Activated naive CD8-positive, alpha-beta T cell (primary cell): ENCODE data around the gene MCM5.

Experiments
- H3K27ac Mint-ChIP-seq: one replicate; pipeline ENCODE4 v1.8.0; 2021; ENCODE audit warnings: mixed read lengths
- H3K27me3 Mint-ChIP-seq: one replicate; pipeline ENCODE4 v1.8.0; 2021; ENCODE audit warnings: mixed read lengths
- H3K36me3 Mint-ChIP-seq: one replicate; pipeline ENCODE4 v1.8.0; 2021; ENCODE audit warnings: mixed read lengths
- H3K4me1 Mint-ChIP-seq: one replicate; pipeline ENCODE4 v1.8.0; 2021; ENCODE audit warnings: low read depth, mixed read lengths
- H3K4me3 Mint-ChIP-seq: one replicate; pipeline ENCODE4 v1.8.0; 2021; ENCODE audit warnings: mild to moderate bottlenecking, mixed read lengths
- H3K9me3 Mint-ChIP-seq: one replicate; pipeline ENCODE4 v1.8.0; 2021; ENCODE audit warnings: low read depth, mixed read lengths

Gene MCM5

DNA sequence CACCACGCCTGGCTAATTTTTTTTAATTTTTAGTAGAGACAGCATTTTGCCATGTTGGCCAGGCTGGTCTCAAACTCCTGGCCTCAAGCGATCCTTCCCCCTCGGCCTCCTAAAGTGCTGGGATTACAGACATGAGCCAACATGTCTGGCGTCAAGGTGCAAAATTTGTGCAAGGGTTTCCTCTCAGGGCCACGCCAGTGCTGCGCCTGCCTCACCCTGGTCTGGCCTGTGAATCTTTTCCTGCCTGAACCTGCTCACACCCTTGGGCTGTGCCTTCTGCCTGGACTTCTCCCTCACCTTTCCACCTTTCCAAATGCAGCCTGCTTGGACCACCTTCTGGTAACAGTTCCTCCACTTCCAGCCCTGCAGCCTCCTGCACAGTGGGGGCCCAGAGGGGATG, 43.4 kb downstream of the MCM5 start:
- H3K27me3 Mint-ChIP-seq, result no peaks in the 10 kb centered on the region
- H3K4me3 Mint-ChIP-seq, result no peak overlapping the region
- H3K9me3 Mint-ChIP-seq, result no peaks in the 10 kb centered on the region
- H3K27ac Mint-ChIP-seq, result no peak overlapping the region
- H3K4me1 Mint-ChIP-seq, result peaks cover 2% of the 10 kb centered on the region
- H3K36me3 Mint-ChIP-seq, result peaks cover 6% of the 10 kb centered on the region

DNA sequence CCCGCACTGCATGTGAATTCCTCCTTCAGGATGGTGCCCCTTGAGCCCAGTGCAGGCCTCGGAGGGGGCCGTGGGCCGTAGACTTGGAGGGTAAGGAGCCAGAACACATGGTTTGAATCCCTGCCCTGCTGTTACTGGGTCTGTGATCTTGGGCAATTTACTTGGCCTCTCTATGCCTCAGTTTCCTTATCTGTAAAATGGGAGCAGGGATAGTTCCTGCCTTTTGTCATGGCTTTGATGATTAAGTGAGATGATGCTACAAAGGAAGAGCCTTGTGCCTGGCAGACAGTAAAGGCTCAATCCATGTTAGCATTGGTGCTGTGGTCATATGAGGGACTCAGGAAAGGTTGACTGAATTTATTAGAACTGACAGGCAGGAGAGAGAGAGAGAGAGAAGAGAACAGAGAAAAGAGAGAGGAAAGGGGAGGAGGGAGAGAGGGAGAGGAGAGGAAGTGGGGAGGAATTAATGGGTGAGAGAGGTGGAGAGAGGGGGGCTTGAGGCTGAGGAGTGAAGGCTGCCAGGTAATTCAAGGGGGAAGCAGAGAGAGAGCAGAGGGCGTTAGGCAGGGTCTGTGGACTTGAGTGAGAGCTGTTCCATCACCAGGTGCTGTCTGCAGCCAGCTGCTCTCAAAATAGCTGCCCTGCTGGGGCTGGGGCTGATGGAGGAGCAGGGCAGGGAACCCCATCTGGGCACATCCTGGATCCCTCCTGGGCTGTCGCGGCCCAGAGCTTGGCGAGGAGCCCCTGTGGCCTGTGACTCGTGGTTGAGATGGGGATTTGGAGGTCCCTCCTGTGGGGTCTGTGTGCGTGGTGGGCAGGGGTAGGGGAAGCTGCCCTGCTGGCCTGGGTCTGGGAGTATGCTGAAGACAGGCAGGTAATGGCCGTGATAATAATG, 44.1 kb downstream of the MCM5 start:
- H3K27ac Mint-ChIP-seq, result no peak overlapping the region
- peaks cover 2% of the 10 kb centered on the region for H3K36me3 Mint-ChIP-seq
- no peaks in the 10 kb centered on the region for H3K9me3 Mint-ChIP-seq
- H3K27me3 Mint-ChIP-seq, result no peaks in the 10 kb centered on the region
- H3K4me1 Mint-ChIP-seq, result peaks cover 2% of the 10 kb centered on the region
- no peak overlapping the region for H3K4me3 Mint-ChIP-seq

DNA sequence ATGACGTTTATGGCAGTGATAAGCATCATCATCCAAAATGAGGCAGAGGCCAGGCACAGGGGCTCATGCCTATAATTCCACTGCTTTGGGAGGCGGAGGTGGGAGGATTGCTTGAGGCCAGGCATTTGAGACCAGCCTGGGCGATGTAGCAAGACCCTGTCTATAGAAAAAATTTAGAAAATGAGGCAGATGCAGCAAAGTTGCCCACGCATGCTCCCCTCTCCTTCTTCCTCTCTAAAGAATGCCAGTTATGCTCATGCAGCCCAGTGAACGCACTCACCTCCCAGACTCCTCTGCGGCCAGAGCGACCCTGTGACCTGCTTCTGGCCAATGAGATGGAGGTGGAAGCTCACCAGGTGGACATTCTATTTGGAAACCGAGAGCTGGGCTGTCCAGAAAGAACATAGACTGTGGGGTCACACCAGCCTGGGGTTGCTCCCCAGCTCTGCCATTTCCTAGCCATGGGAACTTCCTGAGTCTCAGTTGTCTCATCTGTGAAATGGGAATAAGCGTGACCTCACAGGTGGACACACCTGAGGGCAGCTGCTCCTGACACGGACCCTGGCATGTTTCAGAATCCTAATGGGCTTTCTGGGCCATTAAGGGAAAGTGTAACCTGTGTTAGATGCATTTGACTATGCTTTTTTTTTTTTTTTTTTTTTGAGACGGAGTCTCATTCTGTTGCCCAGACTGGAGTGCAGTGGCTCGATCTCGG, 44.9 kb downstream of the MCM5 start:
- no peak overlapping the region for H3K27ac Mint-ChIP-seq
- H3K27me3 Mint-ChIP-seq, result no peaks in the 10 kb centered on the region
- no peaks in the 10 kb centered on the region for H3K36me3 Mint-ChIP-seq
- H3K4me1 Mint-ChIP-seq, result peaks cover 2% of the 10 kb centered on the region
- no peaks in the 10 kb centered on the region for H3K9me3 Mint-ChIP-seq
- no peak overlapping the region for H3K4me3 Mint-ChIP-seq

DNA sequence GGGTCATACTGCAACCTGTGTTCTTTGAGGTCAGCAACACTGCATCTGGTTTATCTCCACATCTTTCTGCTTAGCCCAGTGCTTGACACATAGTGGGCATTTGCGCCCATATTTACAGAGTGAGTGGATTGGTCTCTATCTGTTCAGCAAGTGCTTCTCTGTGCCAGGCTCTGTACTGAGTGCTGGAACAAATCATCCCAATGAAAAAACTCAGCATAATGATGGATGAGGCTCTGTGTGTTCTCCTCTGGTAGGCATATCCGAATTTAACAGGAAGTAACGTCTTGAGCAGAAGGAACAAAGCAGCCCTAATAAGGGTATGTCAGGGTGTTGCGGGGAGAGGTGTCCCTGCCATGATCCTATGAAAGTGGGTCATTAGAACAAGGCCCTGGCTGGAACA, 46.0 kb downstream of the MCM5 start:
- no peaks in the 10 kb centered on the region for H3K9me3 Mint-ChIP-seq
- no peak overlapping the region for H3K4me3 Mint-ChIP-seq
- peaks cover 3% of the 10 kb centered on the region for H3K36me3 Mint-ChIP-seq
- no peak overlapping the region for H3K27ac Mint-ChIP-seq
- no peaks in the 10 kb centered on the region for H3K27me3 Mint-ChIP-seq
- H3K4me1 Mint-ChIP-seq, result peaks cover 2% of the 10 kb centered on the region

DNA sequence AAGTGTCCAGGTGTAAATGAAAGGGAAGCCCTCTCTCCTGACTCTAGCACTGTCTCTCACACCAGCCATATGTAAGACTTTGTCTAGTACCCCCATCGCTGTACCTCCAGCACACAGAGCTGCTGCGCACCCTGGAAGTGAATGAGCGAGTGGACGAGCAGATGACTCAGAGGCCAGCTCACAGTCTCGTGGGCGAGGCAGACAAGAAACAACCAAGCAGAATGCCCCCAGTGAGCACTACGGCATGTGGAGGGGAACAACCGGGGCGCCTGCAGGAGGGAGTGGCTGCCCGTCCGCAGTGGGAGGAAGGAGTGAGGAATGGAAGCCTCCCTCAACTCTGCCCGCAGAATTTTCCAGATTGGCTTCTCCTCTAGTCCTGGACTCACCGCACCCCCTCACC, 46.4 kb downstream of the MCM5 start:
- Mint-ChIP-seq H3K27ac (no peak overlapping the region), H3K9me3 (no peaks in the 10 kb centered on the region), H3K36me3 (peaks cover 5% of the 10 kb centered on the region), H3K4me3 (no peak overlapping the region), H3K4me1 (peaks cover 2% of the 10 kb centered on the region), H3K27me3 (no peaks in the 10 kb centered on the region)

DNA sequence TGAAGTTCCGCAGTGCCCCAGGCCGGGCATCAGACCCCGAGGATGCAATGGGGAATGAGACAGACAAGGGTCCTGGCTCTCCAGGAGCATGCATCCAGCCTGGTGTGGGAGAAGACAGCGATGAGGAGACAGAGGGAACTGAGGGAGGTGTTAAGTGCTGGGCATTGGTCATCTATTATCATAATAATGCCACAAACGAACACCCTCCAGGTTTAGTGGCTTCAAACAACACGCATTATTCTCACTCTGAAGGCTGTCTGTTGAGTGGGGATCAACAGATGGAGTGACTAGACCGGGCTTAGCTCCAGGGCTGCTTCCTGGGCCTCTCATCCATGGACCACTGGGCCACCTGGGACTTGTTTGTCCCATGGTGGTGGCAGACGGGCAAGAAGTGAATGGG, 48.6 kb downstream of the MCM5 start:
- H3K27ac Mint-ChIP-seq, result no peak overlapping the region
- peaks cover 2% of the 10 kb centered on the region for H3K4me1 Mint-ChIP-seq
- H3K36me3 Mint-ChIP-seq, result peaks cover 5% of the 10 kb centered on the region
- H3K4me3 Mint-ChIP-seq, result no peak overlapping the region
- no peaks in the 10 kb centered on the region for H3K9me3 Mint-ChIP-seq
- no peaks in the 10 kb centered on the region for H3K27me3 Mint-ChIP-seq

DNA sequence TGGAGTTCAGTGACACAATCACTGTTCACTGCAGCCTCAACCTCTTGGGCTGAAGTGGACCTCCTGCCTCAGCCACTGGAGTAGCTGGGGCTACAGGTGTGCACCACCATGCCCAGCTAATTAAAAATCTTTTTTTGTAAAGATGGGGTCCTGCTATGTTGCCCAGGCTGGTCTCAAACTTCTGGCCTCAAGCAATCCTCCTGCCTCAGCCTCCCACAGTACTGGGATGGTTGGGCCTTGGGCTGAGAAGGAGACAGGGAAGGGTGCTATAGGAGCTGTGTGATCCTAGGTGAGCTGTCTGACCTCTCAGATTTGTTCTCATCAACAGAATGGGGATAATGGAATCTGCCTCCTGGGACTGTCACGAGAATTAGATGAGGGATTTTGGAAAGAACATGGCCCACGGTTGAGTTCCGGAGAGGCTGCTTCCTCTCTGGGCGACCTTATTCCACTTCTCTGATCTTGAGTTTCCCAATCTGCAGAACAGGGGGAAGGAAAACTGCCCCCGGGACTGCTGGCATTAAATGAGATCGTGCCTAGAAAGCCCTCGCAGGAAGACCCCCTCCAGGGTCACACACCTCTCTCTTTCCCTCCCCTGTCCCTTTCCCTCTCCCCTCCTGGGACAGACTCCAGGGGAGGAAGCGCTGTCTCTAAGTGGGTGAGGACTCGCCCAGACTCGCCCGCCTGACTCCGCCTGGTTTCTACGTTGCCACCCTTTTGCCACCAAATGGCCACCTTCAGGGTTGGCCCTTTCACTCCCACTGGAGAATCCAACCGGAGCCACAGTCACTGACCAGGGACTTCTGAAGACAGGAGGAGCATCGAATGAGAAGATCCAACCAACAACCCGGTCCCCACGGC, 50.1 kb downstream of the MCM5 start:
- Mint-ChIP-seq H3K27me3 (no peaks in the 10 kb centered on the region), H3K9me3 (no peaks in the 10 kb centered on the region), H3K36me3 (peaks cover 5% of the 10 kb centered on the region), H3K4me1 (no peaks in the 10 kb centered on the region), H3K27ac (no peak overlapping the region), H3K4me3 (no peak overlapping the region)

DNA sequence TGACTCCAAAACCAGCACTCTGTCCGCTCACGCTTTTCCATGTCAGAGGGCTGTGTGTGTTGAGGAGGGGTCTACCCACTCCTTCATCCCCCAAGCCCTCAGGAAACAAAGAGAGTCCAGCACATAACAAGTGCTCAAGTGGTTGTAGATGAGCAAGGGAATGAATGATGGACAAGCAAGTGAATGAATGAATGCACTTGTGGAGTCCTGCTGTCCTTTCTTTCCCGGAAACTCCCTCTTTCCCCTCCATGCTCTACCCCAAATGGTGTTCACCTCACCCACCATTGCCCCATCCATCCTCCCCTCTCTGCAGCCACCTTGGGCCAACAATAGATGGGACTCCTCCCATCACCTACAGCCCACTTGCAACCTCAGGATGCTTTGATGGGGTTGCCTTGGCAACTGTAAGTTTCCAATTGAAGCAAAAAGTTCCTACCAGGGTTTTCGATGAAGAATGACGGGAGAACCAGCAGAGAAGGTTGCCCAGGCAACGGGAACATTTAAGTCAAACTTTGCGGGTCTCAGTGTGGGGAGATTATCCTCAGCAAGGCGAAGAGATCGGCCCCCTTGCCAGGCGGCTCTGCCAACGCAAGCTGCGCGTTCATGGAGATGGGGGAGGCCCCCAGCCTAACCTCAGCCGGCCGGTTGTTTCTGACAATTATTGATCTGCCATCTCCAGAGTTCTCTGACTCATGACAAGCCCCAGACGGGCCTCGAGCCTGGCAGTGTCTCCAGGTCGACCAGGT, 51.1 kb downstream of the MCM5 start:
- Mint-ChIP-seq H3K9me3 (no peaks in the 10 kb centered on the region), H3K27ac (no peak overlapping the region), H3K27me3 (no peaks in the 10 kb centered on the region), H3K36me3 (peaks cover 5% of the 10 kb centered on the region), H3K4me1 (no peaks in the 10 kb centered on the region), H3K4me3 (no peak overlapping the region)

DNA sequence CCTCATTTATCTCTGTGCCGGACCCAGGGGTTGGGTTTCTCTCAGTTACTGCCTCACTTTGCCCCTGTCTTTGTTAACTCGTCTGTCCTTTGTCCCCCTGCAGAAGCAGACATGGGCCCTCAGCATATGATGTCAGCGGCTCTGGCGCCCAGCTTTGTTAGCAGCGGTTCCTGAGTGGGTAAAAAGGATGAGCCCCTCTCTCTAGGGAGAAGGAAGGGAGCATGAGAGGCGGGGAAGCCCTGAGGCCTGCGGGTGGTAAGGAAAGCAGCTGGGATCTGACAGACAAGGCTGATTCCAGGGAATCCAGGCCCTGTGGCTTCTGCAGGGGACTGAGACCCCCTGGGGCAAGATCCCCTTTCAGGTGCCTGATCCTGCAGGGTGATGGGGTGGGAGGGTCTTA, 51.7 kb downstream of the MCM5 start:
- Mint-ChIP-seq H3K27ac (no peak overlapping the region), H3K27me3 (no peaks in the 10 kb centered on the region), H3K4me3 (no peak overlapping the region), H3K4me1 (no peaks in the 10 kb centered on the region), H3K9me3 (no peaks in the 10 kb centered on the region), H3K36me3 (peaks cover 5% of the 10 kb centered on the region)

DNA sequence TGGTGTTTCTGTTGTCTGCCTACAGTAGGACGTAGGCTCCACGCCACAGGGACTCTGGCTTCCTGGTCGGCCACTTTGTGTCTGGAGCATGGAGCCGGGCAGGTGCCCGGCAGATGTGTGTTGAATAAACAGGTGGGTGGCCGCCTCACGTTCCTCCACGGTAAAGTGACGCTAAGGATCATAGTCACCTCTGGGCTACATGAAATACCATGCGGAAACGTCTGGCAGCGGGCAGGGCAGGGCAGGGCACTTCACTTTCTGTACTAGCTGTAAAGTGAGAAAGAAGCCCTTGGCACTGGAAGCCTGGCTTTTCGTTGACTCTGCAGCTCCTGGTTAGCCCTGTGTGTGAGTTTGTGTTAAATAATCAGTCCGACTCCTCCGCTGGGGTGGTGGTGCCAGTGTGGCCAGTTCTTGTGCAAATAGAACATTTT, 52.4 kb downstream of the MCM5 start:
- no peaks in the 10 kb centered on the region for H3K27me3 Mint-ChIP-seq
- peaks cover 5% of the 10 kb centered on the region for H3K36me3 Mint-ChIP-seq
- H3K4me1 Mint-ChIP-seq, result no peaks in the 10 kb centered on the region
- no peaks in the 10 kb centered on the region for H3K9me3 Mint-ChIP-seq
- no peak overlapping the region for H3K4me3 Mint-ChIP-seq
- no peak overlapping the region for H3K27ac Mint-ChIP-seq

DNA sequence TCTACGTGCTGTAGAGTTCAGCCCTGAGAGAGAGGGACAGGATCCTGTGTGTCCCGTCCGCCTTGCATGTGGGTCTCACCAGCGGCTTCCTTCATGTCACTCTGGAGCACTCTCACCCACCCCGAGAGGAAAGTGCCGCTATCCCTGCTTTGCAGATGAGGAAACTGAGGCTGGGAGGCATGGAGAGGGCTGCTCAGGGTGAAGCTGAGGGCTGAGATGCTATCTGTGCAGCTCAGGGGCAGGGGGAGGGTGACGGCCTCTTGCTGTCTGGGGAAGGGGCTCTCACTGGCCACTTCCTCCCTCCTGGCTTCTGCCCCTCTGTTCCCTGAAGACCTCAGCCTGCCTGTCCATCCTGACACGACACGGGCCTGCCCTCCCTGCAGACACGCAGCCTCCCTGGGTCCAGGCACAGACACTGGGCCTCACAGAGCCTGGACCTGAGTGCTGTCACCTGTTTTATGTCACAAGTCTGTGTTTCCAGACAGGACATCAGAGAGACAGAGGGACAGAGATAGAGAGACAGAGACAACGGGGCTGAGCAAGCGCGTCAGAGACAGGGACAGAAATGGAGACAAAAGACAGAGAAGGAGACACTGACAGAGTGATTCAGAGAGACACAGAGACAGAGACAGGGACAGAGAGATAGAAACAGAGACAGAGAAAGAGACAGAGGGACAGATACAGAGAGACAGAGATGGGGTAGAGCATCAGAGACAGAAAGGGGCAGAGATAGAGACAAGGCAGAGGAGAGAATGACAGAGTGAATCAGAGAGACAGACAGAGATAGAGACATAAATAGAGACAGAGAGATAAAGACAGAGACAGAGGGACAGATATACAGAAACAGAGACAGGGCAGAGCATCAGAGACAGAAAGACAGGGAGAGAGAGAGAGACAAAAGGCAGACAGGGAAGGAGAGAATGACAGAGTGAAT, 53.1 kb downstream of the MCM5 start:
- Mint-ChIP-seq H3K4me3 (no peak overlapping the region), H3K36me3 (peaks cover 5% of the 10 kb centered on the region), H3K4me1 (no peaks in the 10 kb centered on the region), H3K27ac (no peak overlapping the region), H3K9me3 (no peaks in the 10 kb centered on the region), H3K27me3 (no peaks in the 10 kb centered on the region)

DNA sequence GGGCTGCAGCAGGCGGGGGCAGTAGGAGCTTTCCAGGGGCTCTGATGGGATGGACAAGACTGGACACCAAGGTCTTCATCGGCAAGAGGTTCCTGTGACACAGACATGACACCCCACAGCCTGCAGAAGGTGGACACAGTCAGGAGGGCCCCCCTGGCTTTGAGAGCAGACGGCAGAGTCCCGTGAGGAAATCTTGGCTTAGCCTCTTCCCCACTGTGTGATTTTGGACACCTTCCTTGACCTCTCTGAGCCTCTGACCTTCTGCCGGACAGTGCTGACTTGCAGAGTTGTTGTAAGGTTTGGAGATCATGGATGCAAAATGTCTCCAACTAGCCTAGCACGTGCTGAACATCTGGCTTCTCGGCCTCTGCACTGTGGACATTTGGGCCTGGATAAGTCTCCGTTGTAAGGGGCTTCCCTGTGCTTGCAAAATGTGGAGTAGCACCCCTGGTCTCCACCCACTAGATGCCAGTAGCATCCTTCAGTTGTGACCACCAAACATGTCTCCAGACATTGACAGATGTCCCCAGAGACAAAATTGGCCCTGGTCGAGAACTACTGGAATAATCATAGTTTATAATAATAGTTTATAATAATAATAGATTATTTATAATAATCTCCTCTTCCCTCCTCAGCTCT, 54.6 kb downstream of the MCM5 start:
- Mint-ChIP-seq H3K27ac (no peak overlapping the region), H3K36me3 (peaks cover 5% of the 10 kb centered on the region), H3K9me3 (no peaks in the 10 kb centered on the region)

DNA sequence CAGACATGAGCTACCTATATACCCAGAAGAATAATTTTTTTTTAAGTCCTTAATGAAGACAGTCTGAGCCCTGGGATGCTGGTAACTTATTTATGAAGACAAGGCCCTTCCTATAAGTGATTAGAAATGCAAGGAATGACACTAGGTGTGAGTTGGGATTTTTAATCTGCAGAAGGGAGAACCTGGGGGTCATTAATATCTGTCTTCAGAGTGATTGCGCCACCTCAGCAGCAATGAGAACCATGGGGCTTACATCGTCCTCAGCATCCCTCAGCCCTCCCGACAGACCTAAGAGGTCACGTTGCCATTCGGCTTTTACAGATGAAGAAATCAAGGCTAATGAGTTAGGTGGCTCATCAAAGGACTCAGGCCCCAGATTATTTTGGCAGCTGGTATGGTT, 55.6 kb downstream of the MCM5 start:
- Mint-ChIP-seq H3K9me3 (no peaks in the 10 kb centered on the region), H3K4me1 (no peaks in the 10 kb centered on the region), H3K27ac (no peak overlapping the region), H3K27me3 (no peaks in the 10 kb centered on the region), H3K4me3 (no peak overlapping the region), H3K36me3 (peaks cover 3% of the 10 kb centered on the region)

More for the DNA sequence above, 54.6 kb downstream of the MCM5 start:
- Mint-ChIP-seq H3K4me3 (no peak overlapping the region), H3K27me3 (no peaks in the 10 kb centered on the region), H3K4me1 (no peaks in the 10 kb centered on the region)
